ENCODE data around the gene FRS2.

DNA sequence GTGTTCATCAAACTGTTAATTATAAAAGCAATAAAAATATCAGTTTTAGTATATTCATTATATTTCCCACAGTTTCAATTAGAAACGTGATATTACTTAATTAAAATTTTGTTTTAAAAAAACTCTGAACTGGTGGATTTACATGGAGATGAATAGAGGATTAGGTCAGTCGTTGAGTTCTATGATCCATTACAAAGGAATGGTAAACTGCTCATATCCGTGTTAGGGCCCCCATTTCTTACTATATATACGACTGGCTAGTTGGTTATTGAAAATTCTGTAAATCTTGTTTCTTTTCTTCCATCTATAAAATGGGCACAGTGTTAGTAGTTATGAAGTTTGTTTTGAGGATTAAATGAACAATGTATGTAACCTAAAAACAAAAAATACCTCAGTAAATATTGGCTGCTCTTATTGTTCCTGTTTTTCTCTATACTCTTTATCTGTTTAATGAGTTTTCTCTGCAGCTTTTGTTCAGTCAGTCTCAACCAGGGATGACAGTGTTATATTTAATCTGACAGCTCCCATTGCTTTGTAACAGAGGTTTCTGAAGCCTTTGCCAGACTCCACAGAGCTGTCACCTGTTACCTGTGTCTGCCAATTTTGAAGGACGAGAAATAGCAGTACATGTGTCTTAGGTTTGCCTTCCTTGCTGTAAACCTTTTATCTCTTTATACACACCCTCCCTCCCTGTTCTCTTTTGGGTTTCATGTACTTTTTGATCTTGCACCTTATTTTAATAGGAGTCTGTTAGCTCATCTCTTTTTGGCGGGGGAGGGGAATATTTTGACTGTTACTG lies 41.5 kb downstream of the FRS2 start:
- TF ChIP-seq POLR2AphosphoS5 (IDR thresholded peaks at IDR 0.05; ENCODE audit: borderline replicate concordance, low read depth, low read length) (no peak), EZH2 (IDR thresholded peaks at IDR 0.05) (no peak), FOXP2 (optimal IDR thresholded peaks at IDR 0.05; ENCODE audit: control extremely low read depth, extremely low read length, insufficient read depth) (no peak)
